ENCODE results near the gene PEX26. TPM values are rescaled to one million over a fixed set of nuclear protein-coding genes. Genes with fewer than 3 reads are reported as not detected.

PEX26 gene
- total RNA-seq, 6 experiments from 2014 or later: 38.9 to 49.8 (median 43.5) TPM

DNA sequence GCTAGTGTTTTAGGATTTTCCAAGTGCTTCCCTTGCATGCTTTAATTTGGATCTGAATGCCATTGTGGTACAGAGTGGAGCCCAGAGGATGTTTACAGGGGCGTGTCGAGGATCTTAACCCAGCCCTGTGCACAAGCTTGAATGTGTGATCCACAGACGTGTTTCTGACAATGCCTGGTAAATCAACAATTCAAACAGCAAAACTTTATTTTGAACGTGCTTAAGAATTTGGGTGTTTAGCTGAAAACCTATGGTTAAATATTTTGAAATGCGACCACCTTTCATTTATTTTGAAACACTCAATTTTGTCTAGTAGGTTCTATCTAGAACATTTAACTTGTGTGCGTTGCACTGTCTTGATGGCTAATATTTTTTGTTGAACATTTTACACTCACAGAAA lies 34.6 kb downstream of the PEX26 start:
- no peak overlapping the region for H3K27ac Mint-ChIP-seq
- H3K36me3 Mint-ChIP-seq (ENCODE audit: low read depth): no peaks in the 10 kb centered on the region
- no peak for DNase-seq
- no peak overlapping the region for H3K4me3 Mint-ChIP-seq
- 0 out of 2 replicates have a peak, but pooled peaks cover 6% of the 10 kb centered on the region for H3K4me1 Mint-ChIP-seq (ENCODE audit: low read depth)
- no peaks in the 10 kb centered on the region for H3K9me3 Mint-ChIP-seq
- TF ChIP-seq, protein P1, sequence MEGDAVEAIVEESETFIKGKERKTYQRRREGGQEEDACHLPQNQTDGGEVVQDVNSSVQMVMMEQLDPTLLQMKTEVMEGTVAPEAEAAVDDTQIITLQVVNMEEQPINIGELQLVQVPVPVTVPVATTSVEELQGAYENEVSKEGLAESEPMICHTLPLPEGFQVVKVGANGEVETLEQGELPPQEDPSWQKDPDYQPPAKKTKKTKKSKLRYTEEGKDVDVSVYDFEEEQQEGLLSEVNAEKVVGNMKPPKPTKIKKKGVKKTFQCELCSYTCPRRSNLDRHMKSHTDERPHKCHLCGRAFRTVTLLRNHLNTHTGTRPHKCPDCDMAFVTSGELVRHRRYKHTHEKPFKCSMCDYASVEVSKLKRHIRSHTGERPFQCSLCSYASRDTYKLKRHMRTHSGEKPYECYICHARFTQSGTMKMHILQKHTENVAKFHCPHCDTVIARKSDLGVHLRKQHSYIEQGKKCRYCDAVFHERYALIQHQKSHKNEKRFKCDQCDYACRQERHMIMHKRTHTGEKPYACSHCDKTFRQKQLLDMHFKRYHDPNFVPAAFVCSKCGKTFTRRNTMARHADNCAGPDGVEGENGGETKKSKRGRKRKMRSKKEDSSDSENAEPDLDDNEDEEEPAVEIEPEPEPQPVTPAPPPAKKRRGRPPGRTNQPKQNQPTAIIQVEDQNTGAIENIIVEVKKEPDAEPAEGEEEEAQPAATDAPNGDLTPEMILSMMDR (IDR thresholded peaks at IDR 0.05): no peak
- H3K27me3 Mint-ChIP-seq (ENCODE audit: insufficient read depth): peaks cover 8% of the 10 kb centered on the region

DNA sequence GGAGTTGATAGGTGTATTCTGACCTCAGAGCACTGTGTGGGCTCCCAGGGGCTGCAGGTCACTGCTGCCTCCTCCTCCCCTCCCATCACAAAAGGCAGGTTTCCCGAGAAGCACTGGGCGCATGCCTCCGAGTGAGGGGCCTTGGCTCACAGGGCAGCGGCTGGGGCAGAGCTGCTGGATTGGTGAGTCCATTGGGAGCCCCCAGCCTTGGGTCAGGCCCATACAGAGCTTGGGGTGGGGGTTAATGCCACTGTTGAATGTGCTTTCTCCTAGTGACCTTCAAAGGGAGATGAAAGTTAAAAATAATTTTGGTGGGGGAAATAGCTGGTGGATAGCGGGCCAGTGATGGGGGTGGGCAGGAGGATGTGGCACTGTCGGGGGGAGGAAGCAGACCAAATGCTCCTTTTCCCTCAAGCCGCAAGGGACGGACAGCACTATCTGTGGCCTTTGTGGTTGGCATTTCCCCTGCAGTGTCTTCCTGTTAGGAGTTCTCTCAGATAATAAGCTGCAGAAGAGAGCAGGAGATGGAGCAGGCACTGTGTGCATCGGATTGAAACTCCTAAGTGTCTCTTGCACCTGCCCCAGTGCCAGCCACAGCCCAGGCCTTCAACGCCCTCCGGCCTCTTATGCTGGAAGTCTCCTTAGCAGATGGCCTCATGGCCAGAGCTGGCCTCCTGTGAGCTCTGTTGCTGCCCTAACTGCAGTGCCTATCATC lies 36.0 kb downstream of the PEX26 start:
- Mint-ChIP-seq H3K27ac (no peak overlapping the region), H3K4me1 (ENCODE audit: low read depth) (0 out of 2 replicates have a peak, but pooled peaks cover 6% of the 10 kb centered on the region), H3K36me3 (ENCODE audit: low read depth) (no peaks in the 10 kb centered on the region), H3K4me3 (no peak overlapping the region), H3K9me3 (no peaks in the 10 kb centered on the region), H3K27me3 (ENCODE audit: insufficient read depth) (peaks cover 8% of the 10 kb centered on the region)
- TF ChIP-seq, protein P1 (IDR thresholded peaks at IDR 0.05): no peak
- no peak for DNase-seq

- DNase-seq: no peak
- Mint-ChIP-seq H3K36me3 (ENCODE audit: low read depth) (no peaks in the 10 kb centered on the region), H3K4me3 (no peak overlapping the region), H3K27me3 (ENCODE audit: insufficient read depth) (peaks cover 8% of the 10 kb centered on the region), H3K9me3 (no peaks in the 10 kb centered on the region), H3K27ac (no peak overlapping the region), H3K4me1 (ENCODE audit: low read depth) (0 out of 2 replicates have a peak, but pooled peaks cover 6% of the 10 kb centered on the region)
- TF ChIP-seq, protein P1 (IDR thresholded peaks at IDR 0.05): no peak
Measured at GRCh38 chr22:18114495-18114894, 36.7 kb downstream of the PEX26 start.

DNA sequence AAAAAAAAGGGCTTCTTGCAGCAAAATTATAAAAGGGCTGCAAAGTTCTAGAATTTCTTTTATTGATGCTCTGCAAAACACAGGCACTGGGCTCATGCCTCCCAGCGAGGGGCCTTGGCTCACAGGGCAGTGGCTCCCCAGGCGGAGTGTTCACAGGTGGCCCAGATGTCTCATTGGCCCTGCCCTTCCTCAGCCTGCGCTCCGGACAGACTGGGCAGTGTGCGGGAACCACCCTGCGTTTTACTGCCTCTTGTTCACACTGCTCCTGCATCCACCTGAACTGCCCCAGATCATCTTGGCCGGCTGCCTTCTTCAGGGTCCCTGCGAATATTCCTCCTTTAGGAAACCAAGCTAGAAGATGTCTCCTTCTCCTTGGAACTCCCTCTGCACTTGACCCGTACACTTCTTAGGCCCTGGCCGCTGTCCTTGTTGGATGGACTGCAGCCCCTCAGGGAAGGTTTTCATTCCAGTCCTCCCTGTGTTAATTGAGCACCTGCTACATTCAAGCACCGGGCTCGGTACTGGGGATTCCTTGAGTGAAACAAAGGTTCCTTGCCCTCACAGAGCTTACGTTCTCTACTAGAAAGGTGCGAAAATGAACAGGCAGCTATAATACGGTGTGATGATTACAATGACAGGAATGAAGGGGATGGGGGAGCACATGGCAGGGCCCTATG lies 37.3 kb downstream of the PEX26 start:
- TF ChIP-seq, protein P1 (IDR thresholded peaks at IDR 0.05): no peak
- DNase-seq: no peak
- peaks cover 4% of the 10 kb centered on the region; the same call in 1 of the 2 replicates for H3K27me3 Mint-ChIP-seq (ENCODE audit: insufficient read depth)
- no peak overlapping the region for H3K4me3 Mint-ChIP-seq
- H3K9me3 Mint-ChIP-seq: no peaks in the 10 kb centered on the region
- H3K4me1 Mint-ChIP-seq (ENCODE audit: low read depth): 0 out of 2 replicates have a peak, but pooled peaks cover 1% of the 10 kb centered on the region
- H3K36me3 Mint-ChIP-seq (ENCODE audit: low read depth): no peaks in the 10 kb centered on the region
- H3K27ac Mint-ChIP-seq: no peak overlapping the region

DNA sequence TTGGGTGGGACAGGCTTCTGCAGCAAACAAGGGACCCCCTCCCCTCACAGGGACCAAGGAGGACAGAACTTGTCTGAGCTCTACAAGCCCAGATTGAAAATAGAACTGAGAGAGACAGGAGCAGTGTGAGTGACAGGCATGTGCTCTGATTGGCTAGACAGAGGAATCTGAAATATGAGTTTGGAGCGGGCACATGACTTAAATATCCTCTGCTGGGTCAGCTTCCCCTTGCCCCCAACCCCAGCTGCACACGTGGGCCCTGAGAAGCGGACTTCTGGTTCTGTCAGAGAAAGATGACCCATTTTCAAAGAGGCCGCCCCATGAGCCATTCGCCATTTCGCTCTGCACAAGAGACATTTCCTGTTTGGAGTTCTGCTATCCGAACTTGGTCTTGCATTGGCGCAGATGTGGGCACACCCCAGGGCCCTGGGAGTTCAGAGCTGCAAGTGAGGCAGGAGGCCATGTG lies 38.1 kb downstream of the PEX26 start:
- Mint-ChIP-seq H3K9me3 (no peaks in the 10 kb centered on the region), H3K27me3 (ENCODE audit: insufficient read depth) (peaks cover 4% of the 10 kb centered on the region; the same call in 1 of the 2 replicates), H3K4me3 (no peak overlapping the region), H3K27ac (no peak overlapping the region), H3K36me3 (ENCODE audit: low read depth) (no peaks in the 10 kb centered on the region), H3K4me1 (ENCODE audit: low read depth) (no peaks in the 10 kb centered on the region)
- TF ChIP-seq, protein P1 (IDR thresholded peaks at IDR 0.05): no peak
- DNase-seq: no peak

All from HFFc6 (cell line).